ENCODE results near the gene TUBB4A.

DNA sequence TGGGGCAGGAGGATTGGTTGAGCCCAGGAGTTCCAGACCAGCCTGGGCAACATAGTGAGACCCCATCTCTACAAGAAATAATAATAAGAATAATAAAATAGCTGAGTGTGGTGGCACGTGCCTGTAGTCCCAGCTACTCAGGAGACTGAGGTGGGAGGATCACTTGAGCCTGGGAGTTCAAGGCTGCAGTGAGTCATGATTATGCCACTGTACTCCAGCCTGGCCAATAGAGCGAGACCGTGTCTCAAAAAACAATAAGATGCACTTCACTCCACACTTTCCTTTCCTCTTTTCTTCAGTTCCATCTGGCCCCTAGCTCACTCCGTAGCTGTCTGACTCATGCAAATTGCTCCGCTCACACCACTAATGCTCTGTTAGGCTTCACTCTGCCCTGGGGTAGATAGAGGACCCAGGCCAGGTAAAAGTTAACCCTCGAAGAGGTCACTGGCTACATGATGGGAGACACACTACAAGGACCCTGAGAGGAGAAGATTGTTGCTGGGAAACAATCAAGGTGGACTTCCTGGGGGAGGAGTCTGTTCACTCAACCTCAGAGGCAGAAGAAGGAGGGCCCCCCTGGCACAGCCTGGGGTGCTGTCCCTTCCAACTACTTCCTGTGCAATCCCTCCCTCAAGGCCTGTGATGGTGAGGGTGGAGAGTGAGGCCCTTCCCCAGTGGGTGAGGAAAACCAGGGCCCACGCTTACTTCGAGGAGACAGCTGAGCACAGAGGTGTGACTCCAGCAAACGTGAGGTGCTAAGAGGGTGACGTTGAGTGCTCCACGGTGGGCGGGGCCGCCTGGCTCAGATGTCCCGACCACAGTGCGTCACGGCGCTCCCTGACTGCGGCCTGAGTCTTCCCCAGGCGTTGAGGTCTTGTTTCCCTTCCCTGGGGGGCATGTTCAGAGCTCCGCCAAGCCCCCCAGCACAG lies 19.9 kb upstream of the TUBB4A start:
- TF ChIP-seq, protein P1, sequence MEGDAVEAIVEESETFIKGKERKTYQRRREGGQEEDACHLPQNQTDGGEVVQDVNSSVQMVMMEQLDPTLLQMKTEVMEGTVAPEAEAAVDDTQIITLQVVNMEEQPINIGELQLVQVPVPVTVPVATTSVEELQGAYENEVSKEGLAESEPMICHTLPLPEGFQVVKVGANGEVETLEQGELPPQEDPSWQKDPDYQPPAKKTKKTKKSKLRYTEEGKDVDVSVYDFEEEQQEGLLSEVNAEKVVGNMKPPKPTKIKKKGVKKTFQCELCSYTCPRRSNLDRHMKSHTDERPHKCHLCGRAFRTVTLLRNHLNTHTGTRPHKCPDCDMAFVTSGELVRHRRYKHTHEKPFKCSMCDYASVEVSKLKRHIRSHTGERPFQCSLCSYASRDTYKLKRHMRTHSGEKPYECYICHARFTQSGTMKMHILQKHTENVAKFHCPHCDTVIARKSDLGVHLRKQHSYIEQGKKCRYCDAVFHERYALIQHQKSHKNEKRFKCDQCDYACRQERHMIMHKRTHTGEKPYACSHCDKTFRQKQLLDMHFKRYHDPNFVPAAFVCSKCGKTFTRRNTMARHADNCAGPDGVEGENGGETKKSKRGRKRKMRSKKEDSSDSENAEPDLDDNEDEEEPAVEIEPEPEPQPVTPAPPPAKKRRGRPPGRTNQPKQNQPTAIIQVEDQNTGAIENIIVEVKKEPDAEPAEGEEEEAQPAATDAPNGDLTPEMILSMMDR (IDR thresholded peaks at IDR 0.05; ENCODE audit: poor library complexity) = no peak
- no peak for TF ChIP-seq EZH2 (IDR thresholded peaks at IDR 0.05; ENCODE audit: borderline replicate concordance)
